Skeletal muscle tissue (tissue), 4 donors: ENCODE data around the gene TCTN2. TPM values are rescaled to one million over a fixed set of nuclear protein-coding genes. Genes with fewer than 3 reads are reported as not detected.

Experiments used
- H3K27ac ChIP-seq: one replicate; pipeline ENCODE4 v1.7.0; 2013; ENCODE audit warnings: mild to moderate bottlenecking, low read depth, low read length, inconsistent platforms
- H3K27me3 ChIP-seq, 3 donors: one replicate each; pipeline ENCODE4 v1.7.0; 2013; ENCODE audit warnings: low read length in 3 of 3; ENCODE audit not compliant: control insufficient read depth in 3 of 3, insufficient read depth in 3 of 3
- H3K36me3 ChIP-seq, 3 donors: one replicate each; pipeline ENCODE4 v1.7.0; 2013; ENCODE audit warnings: low read length in 3 of 3; ENCODE audit not compliant: control insufficient read depth in 3 of 3, insufficient read depth in 3 of 3
- H3K4me1 ChIP-seq, 3 donors: one replicate each; pipeline ENCODE4 v1.7.0; 2013; ENCODE audit warnings: low read length in 3 of 3, mild to moderate bottlenecking in 3 of 3; ENCODE audit not compliant: control insufficient read depth in 3 of 3, insufficient read depth in 3 of 3
- H3K4me3 ChIP-seq, 3 donors: one replicate each; pipeline ENCODE4 v1.7.0; 2013; ENCODE audit warnings: low read length in 3 of 3
- H3K9ac ChIP-seq, 3 donors: one replicate each; pipeline ENCODE4 v1.7.0; 2013; ENCODE audit warnings: low read length in 3 of 3, mild to moderate bottlenecking in 3 of 3, moderate library complexity in 2 of 3, low read depth in 1 of 3
- H3K9me3 ChIP-seq, 3 donors: one replicate each; pipeline ENCODE4 v1.7.0; 2013; ENCODE audit warnings: low read length in 3 of 3; ENCODE audit not compliant: control insufficient read depth in 3 of 3
- total RNA-seq: library from RNA; depleted of rRNA; stranded (reverse); fragments of >200 nt; gene quantifications from one replicate; pipeline ENCODE4 v1.2.3, GENCODE V29; 2014
- donor health status: Osteomylitis.

The TCTN2 gene
- total RNA-seq, 1 donor from 2014 or later = 6.8 TPM

DNA sequence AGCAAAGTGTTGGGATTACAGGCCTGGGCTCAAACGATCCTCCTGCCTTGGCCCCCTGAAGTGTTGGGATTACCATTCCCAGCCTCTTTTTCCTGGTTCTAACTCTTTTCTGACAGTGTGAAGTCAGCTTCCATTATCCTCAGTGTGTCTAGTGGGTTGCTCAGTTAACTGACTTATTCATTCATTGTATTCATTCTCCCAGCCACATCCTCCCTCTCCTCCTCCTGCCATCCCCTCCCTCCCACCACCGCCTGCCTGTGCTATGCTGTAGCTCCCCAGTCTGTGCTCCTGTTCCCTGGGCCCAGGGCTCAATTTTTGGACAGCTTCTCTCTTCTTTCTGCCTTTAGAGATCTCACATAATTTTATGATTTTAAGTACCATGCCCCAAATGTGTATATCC lies 60.7 kb downstream of the TCTN2 start:
- Histone ChIP-seq H3K9me3 (no peaks in the 10 kb centered on the region), H3K9ac (no peak overlapping the region), H3K4me1 (peaks cover 0 to 6% (median 6%) of the 10 kb centered on the region in 3 donors), H3K4me3 (no peak overlapping the region), H3K27ac (no peak overlapping the region), H3K36me3 (peaks cover 42 to 68% (median 43%) of the 10 kb centered on the region in 3 donors), H3K27me3 (no peaks in the 10 kb centered on the region)

DNA sequence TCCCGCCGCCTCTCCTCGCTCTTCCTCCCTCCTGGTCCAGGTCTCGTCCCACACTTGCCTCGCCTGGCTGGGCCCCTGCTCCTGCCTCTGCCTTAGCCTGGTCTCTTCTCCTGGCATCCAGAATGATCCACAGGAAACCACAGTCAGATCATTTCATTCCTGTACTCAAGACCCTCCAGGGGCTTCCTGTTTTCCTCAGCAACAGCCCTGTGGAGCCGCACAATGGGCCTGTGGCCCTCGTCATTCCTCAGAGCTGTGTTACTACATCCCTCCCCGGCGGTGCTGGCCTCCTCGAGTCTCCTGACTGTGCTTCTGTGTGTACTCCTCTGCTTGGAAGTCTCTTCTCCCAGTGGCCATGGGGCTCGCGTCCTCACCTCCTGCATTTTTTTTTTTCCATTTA lies 61.3 kb downstream of the TCTN2 start:
- Histone ChIP-seq H3K9me3 (no peaks in the 10 kb centered on the region), H3K4me3 (no peak overlapping the region), H3K27ac (no peak overlapping the region), H3K27me3 (no peaks in the 10 kb centered on the region), H3K4me1 (peaks cover 0 to 6% (median 6%) of the 10 kb centered on the region in 3 donors), H3K9ac (no peak overlapping the region), H3K36me3 (peaks cover 45 to 71% (median 46%) of the 10 kb centered on the region in 3 donors)

DNA sequence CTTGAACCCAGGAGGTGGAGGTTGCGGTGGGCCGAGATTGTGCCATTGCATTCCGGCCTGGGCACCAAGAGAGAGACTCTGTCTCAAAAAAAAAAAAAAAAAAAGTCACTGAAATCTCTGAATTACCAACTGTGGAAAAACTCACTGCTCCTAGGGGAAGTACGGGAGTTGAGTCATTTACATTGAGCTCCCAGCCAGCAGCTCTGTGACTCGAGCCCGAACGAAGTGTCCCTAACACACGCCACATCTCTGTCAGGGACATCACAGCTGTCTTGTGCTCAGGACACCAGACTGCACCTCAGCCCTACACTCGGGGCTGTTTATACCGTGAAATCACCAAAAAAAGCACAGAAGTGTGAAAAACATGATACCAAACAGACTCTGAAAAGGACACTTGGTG lies 62.3 kb downstream of the TCTN2 start:
- H3K9ac ChIP-seq = no peak overlapping the region
- no peak overlapping the region for H3K4me3 ChIP-seq
- H3K36me3 ChIP-seq = peaks cover 41 to 71% (median 41%) of the 10 kb centered on the region in 3 donors
- peaks cover 0 to 6% (median 6%) of the 10 kb centered on the region in 3 donors for H3K4me1 ChIP-seq
- no peaks in the 10 kb centered on the region for H3K27me3 ChIP-seq
- H3K27ac ChIP-seq = no peak overlapping the region
- H3K9me3 ChIP-seq = no peaks in the 10 kb centered on the region

- H3K27me3 ChIP-seq = no peaks in the 10 kb centered on the region
- peaks cover 0 to 6% (median 6%) of the 10 kb centered on the region in 3 donors for H3K4me1 ChIP-seq
- no peak overlapping the region for H3K4me3 ChIP-seq
- H3K9ac ChIP-seq = no peak overlapping the region
- H3K27ac ChIP-seq = no peak overlapping the region
- H3K36me3 ChIP-seq = peaks cover 46 to 70% (median 46%) of the 10 kb centered on the region in 3 donors
- no peaks in the 10 kb centered on the region for H3K9me3 ChIP-seq
Observed at GRCh38 chr12:123734268-123734667, 63.4 kb downstream of the TCTN2 start.

DNA sequence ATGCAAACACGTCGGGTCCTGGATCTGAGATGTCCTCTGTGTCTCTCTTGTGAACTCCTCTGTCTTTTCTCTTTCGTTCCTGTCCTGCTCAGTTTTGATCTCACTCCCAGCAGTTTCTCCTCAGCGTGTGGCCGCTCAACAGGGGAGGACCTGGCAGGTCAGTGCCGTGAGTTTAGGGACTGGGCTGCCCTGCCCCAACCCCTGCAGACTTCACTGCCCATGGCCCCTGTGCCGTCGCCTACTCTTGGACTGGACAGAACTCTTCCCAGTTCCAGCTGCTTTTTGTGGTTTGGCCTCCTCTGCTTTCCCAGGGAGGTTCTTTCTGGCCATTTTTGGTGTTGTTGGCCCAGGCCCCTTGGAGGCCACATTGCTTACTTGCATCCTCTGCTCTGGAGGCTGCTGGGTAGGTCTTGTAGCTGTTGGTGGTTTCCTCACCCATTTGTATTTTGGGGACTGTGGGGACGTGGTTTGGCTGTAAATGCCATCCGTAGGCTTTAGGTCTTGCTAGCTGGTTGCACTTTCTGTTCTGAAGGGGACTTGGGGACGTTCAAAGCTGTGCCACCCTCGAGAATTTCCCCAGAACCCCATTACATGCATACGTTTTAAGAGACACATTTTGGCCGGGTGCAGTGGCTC lies 71.1 kb downstream of the TCTN2 start:
- Histone ChIP-seq H3K4me3 (no peak overlapping the region), H3K27me3 (no peaks in the 10 kb centered on the region), H3K9me3 (no peaks in the 10 kb centered on the region), H3K4me1 (no peaks in the 10 kb centered on the region), H3K27ac (no peak overlapping the region), H3K36me3 (peaks cover 42 to 55% (median 53%) of the 10 kb centered on the region in 3 donors), H3K9ac (no peak overlapping the region)

- Histone ChIP-seq H3K36me3 (peaks cover 44 to 59% (median 48%) of the 10 kb centered on the region in 3 donors), H3K9me3 (no peaks in the 10 kb centered on the region), H3K27ac (no peak overlapping the region)
Observed at GRCh38 chr12:123743002-123743401, 72.1 kb downstream of the TCTN2 start.

DNA sequence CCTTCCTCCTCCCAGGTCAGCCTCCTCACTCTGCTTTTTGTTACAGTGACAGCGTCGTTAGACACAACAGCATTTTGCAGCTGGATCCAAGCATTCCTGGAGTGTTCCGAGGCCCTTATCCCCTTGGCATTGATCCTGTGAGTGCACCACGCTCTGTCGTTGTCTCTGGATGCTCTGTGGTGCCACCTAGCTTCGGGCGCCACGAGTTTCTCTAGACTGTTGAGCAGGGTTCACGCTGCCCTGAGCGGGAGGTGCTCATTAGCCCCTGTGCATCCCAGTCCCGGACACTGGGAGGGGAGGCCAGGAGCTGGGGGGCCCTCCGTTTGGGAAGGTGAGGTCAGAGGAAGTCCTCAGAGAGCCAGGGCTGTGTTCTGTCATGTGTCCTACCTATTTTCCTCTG lies 73.9 kb downstream of the TCTN2 start:
- Histone ChIP-seq H3K4me3 (no peak overlapping the region), H3K9ac (no peak overlapping the region), H3K9me3 (no peaks in the 10 kb centered on the region), H3K27me3 (no peaks in the 10 kb centered on the region), H3K36me3 (peaks cover 39 to 64% (median 54%) of the 10 kb centered on the region in 3 donors), H3K4me1 (no peaks in the 10 kb centered on the region), H3K27ac (no peak overlapping the region)

More at GRCh38 chr12:123743002-123743401, 72.1 kb downstream of the TCTN2 start:
- Histone ChIP-seq H3K27me3 (no peaks in the 10 kb centered on the region), H3K4me1 (no peaks in the 10 kb centered on the region), H3K4me3 (no peak overlapping the region), H3K9ac (no peak overlapping the region)

GRCh38 chr12:123747309-123747708 lies 76.4 kb downstream of the TCTN2 start:
- no peaks in the 10 kb centered on the region for H3K4me1 ChIP-seq
- H3K9me3 ChIP-seq = no peaks in the 10 kb centered on the region
- H3K9ac ChIP-seq = no peak overlapping the region
- H3K36me3 ChIP-seq = peaks cover 36 to 61% (median 46%) of the 10 kb centered on the region in 3 donors
- no peak overlapping the region for H3K4me3 ChIP-seq
- no peak overlapping the region for H3K27ac ChIP-seq
- no peaks in the 10 kb centered on the region for H3K27me3 ChIP-seq

DNA sequence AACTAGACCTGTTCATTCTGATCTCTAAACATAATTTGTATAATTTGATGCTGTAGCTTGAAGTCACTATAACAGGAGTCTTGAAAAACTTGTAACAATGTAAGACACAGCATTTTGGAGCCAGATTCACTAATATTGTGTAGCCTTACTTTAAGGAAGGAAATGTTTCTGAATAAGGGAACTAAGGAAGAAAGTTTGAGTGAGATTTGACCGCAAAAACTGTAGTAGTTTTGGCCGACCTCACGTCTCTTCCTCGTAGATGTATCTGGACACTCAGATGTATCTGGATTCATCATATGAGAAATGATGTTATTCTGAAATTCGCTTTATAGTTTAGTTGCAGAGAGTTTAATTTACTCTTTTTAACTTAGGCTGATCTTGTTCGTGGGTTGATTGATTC lies 77.2 kb downstream of the TCTN2 start:
- Histone ChIP-seq H3K27ac (no peak overlapping the region), H3K9me3 (no peaks in the 10 kb centered on the region), H3K36me3 (peaks cover 38 to 65% (median 46%) of the 10 kb centered on the region in 3 donors), H3K27me3 (no peaks in the 10 kb centered on the region), H3K4me1 (no peaks in the 10 kb centered on the region), H3K4me3 (no peak overlapping the region), H3K9ac (no peak overlapping the region)

- H3K9ac ChIP-seq = no peak overlapping the region
- H3K27ac ChIP-seq = no peak overlapping the region
- H3K9me3 ChIP-seq = no peaks in the 10 kb centered on the region
- no peaks in the 10 kb centered on the region for H3K27me3 ChIP-seq
- H3K4me3 ChIP-seq = no peak overlapping the region
- H3K4me1 ChIP-seq = no peaks in the 10 kb centered on the region
- H3K36me3 ChIP-seq = peaks cover 41 to 67% (median 48%) of the 10 kb centered on the region in 3 donors
Observed at GRCh38 chr12:123748661-123749060, 77.7 kb downstream of the TCTN2 start.
